GM18870 (cell line): Measurements from ENCODE around the gene NR2C2AP.
"Not testable (repeated sequence)": the region's sequence is repeated elsewhere in the genome, so short reads cannot be mapped to it uniquely, and the experiment has no call there.

ENCODE experiments used
- ATAC-seq: cut with Tn5 transposase; IDR thresholded peaks from one replicate; pipeline ENCODE4 v1.9.1; 2021; ENCODE audit warnings: moderate library complexity; ENCODE audit not compliant: unreplicated experiment

Gene NR2C2AP

DNA sequence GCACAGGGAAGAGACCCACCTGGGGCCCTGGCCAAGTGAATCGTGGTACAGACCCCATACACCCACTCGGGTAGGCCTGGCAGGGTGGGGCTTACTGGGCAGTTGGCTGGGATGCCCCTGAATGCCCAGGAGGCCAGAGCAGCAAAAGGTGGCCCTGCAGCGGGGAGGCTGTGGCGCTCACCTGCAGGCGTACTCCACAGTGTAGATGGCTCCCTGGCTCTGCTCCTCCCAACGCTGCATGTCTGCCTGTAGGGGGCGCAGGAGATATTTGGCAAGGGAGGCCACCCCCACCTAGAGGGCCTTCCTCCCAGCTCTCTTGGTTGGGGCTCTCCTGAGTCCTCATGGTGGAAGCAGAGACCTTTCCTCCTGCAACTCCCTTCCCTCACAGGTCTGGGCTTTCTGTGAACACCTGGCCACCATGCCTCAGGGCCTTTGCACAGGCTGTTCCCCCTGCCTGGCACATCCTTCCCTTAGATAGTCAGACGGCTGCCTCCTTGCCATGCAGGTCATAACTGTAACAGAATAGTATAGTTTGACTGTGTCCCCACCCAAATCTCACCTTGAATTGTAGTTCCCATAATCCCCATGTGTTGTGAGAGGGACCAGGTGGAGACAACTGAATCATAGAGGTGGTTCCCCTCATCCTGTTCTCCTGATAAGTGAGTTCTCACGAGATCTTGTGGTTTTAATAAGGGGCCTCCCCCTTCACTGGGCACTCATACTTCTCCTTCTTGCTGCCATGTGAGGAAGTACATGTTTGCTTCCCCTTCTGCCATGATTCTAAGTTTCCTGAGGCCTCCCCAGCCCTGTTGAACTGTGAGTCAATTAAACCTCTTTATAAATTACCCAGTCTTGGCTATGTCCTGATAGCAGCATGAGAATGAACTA, 17.1 kb downstream of the NR2C2AP start:
- ATAC-seq: no peak

- ATAC-seq: no peak
Observed at GRCh38 chr19:19181488-19181998, 21.7 kb downstream of the NR2C2AP start.

- no peak for ATAC-seq
Observed at GRCh38 chr19:19179548-19180441, 23.4 kb downstream of the NR2C2AP start.

DNA sequence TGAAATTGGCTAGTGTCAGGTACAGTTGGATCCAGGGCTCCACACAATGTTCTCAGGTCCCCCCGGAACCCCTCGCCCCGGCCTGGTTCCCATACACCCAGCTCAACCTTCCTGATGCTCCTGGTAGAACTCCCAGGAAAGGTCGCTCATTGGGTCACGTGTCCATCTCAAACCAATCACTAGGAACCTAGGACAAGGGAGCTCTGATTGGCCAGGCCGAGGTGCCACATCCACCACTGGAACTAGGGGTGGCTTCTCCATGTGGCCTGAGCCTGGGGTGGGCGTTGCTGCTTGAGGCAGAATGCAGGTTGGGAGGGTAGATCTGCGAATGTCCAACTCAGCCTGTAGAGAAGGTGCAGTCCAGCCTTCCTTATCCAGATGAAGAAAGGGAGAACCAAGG, 26.3 kb downstream of the NR2C2AP start:
- no peak for ATAC-seq

- not testable (repeated sequence) for ATAC-seq
Observed at GRCh38 chr19:19173243-19173642, 30.0 kb downstream of the NR2C2AP start.

- no peak for ATAC-seq
Observed at GRCh38 chr19:19171821-19172532, 31.2 kb downstream of the NR2C2AP start.

- no peak for ATAC-seq
Observed at GRCh38 chr19:19170873-19171672, 32.1 kb downstream of the NR2C2AP start.

DNA sequence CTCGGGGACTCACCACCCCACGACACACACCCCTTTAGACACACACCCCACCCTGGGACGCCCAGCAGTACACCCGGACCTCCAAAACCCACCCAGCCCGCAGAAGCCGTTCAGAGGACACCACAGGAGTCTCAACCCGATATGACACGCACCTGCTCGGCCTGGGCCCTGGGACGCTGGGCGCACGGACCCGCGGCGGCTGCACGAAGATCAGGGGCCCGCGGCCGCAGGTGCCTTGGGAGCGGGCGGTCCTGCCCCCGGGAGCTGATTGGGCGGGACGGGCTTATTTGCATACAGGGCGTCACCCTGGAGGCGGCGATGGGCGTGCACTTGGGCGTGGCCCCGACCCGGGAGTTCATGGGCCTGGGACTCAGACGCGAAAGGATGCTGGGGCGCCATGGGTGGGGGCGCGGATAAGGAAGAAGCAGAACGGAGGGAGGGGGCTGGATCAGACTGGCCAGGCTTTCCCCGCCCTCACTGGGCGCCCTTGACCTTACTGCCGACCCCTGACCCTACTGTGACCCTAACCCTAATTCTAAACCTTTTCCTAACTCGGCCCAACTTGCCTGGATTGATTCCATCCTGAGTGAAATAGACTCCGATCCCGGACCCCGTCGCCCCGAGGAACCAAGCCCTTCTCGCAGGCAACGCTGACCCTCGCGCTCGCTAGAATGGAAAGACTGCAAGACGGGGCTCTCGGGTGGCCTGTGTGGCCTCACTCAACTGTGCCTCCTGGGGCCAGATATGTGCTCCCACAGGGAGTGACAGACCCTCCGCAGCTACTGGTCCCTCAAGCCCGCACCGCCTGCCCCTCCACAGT, 33.0 kb downstream of the NR2C2AP start, which contains the start of gene MEF2B:
Gene MEF2B, minus strand, starts transcription at position 211 of the 820 bp plus-strand sequence. CDS start 19,528 bp downstream, outside the sequence.
- ATAC-seq: peak; percentile 60

GRCh38 chr19:19169236-19170052, 33.8 kb downstream of the NR2C2AP start:
- no peak for ATAC-seq

- no peak for ATAC-seq
Observed at GRCh38 chr19:19167612-19168011, 35.6 kb downstream of the NR2C2AP start.

GRCh38 chr19:19165396-19165795, 37.8 kb downstream of the NR2C2AP start:
- no peak for ATAC-seq

- no peak for ATAC-seq
Observed at GRCh38 chr19:19162495-19162894, 40.7 kb downstream of the NR2C2AP start.

GRCh38 chr19:19160461-19161035, 42.7 kb downstream of the NR2C2AP start:
- ATAC-seq: no peak

DNA sequence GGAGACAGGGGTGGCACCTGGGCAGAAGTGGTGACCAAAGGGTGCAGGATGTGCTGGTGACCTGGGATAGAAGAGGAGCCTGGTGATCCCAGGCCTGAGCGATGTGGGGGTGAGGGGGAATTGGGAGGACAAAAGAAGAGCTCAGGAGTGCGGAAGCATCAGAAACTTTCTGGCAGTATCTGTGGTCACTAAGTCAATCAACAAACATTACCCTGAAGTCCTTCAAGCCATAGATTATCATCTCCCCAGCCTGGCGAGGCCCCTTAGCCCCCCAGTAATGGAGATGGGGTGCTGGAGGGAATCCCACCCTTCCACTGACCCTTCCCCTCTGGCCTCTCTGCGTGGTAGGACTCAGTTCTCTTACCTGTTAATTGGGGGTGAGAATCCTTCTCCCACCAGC, 43.7 kb downstream of the NR2C2AP start:
- ATAC-seq: no peak

- no peak for ATAC-seq
Observed at GRCh38 chr19:19157808-19158207, 45.4 kb downstream of the NR2C2AP start.

GRCh38 chr19:19155495-19156219, 47.6 kb downstream of the NR2C2AP start:
- ATAC-seq: no peak

DNA sequence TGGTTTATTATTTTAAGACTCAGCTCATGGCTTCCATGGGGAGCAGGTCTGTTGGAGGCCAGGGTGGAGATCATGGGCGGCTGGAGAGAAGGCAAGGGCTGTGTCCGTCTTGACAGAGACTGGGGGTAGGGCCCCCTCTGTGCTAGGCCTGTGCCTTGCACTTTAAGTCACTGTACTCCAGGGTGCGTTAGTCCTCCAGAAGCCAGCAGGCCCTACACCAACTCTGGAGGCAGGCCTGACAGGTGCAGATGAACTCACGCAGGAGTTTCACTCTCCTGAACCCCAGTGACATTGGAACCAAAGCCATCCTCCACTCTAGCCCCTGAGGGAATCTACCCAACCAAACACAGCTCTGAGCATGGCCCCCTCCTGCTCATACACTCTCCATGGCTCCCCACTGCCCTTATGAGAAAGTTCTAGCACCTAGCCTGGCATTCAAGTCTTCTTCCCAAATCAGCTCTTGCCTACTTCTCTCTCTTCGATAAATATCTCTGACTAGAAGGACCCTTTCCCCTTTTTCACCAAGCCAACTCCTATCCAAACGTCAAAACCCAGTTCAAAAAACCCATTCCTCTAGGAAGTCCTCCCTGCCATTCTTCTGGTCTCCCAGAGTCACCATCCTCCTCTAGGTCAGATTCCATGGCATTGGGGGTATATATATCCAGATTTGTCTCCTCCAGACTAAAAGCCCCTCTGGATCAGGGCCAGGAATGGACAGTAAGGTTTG, 48.3 kb downstream of the NR2C2AP start:
- ATAC-seq: no peak
